Hematopoietic multipotent progenitor cell treated with erythropoietin and hydrocortisone succinate and interleukin-3 and kit ligand, for 6 days (in vitro differentiated cells): Measurements from ENCODE around the gene FHOD1.

ENCODE experiments used
- DNase-seq: peaks from one replicate; pipeline ENCODE4 v3.0.0-alpha.2; 2015

Gene FHOD1

DNA sequence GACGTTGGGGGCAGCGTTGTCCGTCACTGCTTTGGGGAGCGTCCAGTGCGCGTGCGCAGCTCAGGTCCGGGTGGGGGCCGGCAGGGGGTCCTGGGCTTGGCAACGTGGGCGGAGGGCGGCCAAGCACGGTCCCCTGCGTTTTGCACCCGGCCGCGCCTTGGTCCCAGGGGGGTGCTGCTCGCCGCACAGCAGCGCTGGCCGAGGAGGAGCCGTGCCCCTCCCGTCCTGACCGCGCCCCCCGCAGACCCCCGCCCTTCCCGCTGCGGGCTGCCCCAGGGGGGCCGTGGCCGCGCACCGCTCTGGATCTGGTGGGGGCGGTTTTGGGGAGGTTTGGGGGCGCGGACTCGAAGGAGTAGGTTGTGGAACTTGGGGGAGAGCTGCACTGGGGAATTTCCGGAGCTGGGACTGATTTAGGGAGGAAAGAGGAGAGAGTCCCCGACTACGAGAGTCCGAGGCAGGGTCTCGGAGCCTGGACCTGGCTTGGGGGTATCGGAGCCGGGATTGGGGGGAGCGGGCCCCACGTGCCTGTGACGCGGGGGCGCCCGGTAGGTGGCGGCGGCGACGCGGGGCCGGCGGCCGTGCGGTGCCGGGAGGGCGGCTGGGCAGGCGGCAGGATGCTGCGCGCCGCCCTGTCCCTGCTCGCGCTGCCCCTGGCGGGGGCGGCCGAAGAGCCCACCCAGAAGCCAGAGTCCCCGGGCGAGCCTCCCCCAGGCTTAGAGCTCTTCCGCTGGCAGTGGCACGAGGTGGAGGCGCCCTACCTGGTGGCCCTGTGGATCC is 1.3 kb upstream of the FHOD1 start, which contains the start of gene SLC9A5:
Gene SLC9A5 (plus strand): TSS at position 579 of the 777 bp plus-strand sequence. CDS start 36 bp downstream, at position 615.
- DNase-seq = no peak

- DNase-seq = peak; percentile 40
Measured at GRCh38 chr16:67248073-67248400, 756 bp upstream of the FHOD1 start.

GRCh38 chr16:67246756-67247191 is 507 bp downstream of the FHOD1 start:
- peak; percentile 41 for DNase-seq

GRCh38 chr16:67246081-67246755 is 1.1 kb downstream of the FHOD1 start:
- DNase-seq = peak; percentile 83

GRCh38 chr16:67245674-67246080 is 1.6 kb downstream of the FHOD1 start:
- no peak for DNase-seq

DNA sequence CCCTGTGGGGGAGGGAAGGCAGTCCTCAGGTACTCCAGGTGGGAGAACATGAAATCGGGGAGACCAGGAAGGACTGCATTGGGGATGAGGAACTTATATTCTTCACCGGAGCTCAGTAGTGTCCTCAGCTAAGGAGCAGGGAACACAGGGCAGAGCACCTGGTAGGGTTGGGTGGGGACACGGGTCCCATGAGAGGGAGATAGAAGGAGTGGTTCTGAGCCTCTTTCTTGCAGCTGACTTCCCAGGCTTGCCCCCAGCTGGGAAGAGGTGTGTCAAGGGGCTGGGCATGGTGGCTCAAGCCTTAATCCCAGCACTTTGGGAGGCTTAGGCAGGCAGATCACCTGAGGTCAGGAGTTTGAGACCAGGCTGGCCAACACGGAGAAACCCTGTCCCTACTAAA is 2.1 kb downstream of the FHOD1 start:
- DNase-seq = no peak

GRCh38 chr16:67244387-67245185 is 2.7 kb downstream of the FHOD1 start:
- DNase-seq = peak; percentile 89

DNA sequence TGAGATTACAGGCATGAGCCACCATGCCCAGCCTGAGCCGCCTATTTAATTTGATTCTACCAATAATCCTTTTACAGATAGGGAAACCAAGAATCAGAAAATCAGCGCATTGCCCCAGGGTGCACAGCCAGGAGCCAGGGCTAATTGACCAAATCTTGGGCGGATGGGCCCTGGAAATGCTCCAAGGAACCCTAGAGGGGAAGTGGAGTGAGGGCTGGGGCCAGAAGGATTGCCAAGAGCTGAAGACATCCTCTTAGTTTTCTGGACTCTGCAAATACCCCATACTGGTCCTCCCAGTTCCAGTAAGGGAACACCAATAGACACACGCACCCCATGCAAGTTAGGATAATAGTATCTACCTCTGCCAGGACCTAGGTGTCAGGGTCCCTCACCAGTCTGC is 3.8 kb downstream of the FHOD1 start:
- no peak for DNase-seq

DNA sequence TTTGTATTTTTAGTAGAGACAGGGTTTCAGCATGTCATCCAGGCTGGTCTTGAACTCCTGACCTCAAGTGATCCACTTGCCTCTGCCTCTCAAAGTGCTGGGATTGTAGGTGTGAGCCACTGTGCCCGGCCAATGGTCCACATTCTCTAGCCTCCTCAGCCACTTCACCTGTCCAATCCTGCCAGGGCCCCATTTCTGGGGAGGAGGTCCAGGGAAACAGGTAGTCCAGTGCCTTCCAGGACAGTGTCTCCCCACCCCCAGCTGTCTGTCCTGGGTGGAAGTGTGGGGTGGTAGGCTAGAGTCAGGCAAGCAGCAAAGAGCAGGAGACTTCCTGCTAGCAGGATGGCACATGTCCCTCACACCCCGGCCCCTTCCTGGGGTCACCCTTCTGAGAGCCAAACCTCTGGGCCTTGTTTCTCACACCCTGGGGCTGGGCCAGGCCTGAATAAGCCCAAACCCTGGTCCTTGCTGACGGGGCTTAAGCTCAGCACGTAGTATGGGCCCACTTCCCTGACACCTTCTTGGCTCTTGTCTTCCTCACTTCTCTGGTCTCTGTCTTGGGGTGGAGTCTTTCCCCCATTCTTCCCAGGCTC is 5.0 kb downstream of the FHOD1 start:
- DNase-seq = no peak

- DNase-seq = no peak
Measured at GRCh38 chr16:67241008-67241900, 6.0 kb downstream of the FHOD1 start.

- DNase-seq = peak; percentile 37
Measured at GRCh38 chr16:67240506-67240905, 6.8 kb downstream of the FHOD1 start.

DNA sequence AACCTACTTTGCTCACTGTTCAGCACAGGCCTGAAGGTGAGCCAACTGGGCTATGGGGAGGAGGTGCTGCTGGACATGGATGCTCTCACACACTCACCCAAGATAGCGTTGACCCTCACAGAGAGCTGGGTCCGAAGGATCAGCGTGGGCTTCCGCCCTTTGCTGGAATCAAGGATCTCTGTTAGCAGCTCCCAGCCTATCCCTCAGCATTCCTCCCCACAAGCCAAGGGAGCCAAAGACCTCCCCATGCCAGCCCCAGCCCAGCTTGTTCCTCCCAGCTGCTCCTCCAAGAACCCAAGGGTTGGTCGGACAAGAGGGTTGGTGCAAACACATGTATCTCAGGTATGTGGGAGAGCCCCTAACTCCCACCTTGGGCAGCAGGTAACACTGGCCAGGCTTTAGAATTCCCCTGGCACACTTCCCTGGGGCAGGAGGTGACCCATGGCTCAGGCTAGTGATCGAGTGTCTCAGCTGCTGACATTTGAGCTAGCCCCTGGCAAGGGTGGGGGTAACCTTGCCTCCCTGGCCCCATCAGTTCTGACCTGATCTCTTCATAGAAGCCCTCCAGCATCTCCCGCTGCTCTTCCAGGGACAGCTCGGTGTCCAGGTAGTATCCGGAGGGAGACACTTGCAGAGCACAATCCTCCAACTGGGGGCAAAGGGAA is 8.3 kb downstream of the FHOD1 start:
- no peak for DNase-seq

GRCh38 chr16:67238278-67238575 is 9.1 kb downstream of the FHOD1 start:
- no peak for DNase-seq

DNA sequence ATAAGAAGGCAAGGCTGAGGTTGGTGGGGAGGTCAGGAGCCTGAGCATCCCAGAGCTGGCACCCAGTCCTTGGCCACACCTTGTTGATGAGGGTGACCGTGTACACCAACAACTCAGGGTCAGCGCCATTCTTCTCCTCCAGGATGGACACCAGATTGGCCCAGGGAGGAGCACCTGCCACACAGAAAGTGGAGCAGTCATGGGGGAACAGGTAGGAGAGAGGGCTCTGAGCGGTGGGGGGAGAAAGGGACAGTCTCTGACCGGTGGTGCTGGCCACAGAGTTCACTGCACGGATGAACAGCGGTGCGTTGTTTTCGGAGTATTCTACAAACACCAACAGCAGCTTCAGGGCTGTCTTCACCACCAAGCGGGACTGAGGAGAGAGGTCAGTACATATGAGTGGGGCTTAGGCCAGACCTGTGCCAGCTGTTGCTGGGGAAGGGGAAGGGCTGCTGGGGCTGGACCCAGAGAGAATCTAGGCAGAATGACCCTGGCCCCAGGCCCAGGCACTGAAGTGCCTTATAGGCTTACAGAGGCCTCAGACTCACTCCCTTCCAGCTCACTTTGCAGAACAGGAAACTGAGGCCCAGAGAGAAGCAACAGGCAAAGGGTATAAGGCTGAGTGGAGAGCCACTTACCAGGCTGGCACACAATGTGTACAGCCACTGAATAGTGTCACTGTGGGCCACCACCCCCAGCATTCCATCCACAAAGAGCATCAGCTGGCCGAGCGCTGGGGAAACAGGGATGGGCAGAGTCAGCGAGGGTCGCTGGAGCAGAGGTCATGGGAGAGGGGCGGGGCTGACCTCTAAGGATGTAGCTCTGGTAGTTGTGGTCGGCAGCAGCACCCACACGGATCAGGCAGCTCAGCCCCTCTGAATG is 9.6 kb downstream of the FHOD1 start:
- no peak for DNase-seq

- peak; percentile 91 for DNase-seq
Measured at GRCh38 chr16:67236563-67237395, 10.5 kb downstream of the FHOD1 start.

DNA sequence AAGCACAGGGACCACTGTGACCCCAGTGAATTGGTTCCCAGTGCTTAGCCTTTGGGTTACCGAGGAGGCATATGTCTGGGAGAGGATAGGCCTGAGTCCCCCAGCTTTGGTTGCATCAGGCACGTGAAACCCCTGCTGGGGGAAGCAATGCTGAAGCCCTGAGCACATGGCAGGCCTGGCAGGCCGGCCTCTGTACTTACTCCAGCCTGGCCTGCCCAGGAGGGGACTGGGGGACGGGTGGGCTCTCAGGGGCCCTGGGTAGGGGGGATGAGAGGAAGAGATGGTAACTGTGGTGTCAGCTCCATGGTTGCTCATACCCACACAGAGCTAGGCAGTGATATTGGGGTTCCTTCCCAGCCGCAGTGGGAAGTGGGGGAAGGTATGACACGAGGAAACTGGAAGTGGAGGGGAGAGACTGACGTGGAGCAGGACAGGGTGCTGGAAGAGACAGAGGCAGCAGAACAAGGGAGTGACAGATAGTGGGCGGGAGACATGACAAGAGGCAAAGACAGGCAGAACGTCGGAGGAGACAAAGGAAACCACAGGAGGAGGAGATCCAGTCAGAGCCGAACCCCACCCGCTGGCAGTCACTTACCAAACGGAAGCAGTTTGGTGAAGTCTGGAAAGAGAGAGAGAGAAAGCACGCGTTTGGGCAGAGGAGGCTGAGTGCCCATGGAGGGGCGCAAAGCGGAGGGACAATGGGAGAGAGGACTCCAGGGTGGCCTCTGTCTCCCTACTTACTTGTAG is 11.3 kb downstream of the FHOD1 start:
- peak; percentile 87 for DNase-seq

- no peak for DNase-seq
Measured at GRCh38 chr16:67234180-67234597, 13.1 kb downstream of the FHOD1 start.

GRCh38 chr16:67233596-67233995 is 13.7 kb downstream of the FHOD1 start:
- no peak for DNase-seq
